H1 (cell line): ENCODE data around the gene SFRP5. TPM values are rescaled to one million over a fixed set of nuclear protein-coding genes. Genes with fewer than 3 reads are reported as not detected.

Experiments used
- PHF8 ChIP-seq: fragments of 200-600 bp; sonication (generic); conservative IDR thresholded peaks from 2 replicates; pipeline ENCODE4 v1.7.1; 2012; ENCODE audit warnings: low read depth, mild to moderate bottlenecking, inconsistent platforms, low read length, moderate library complexity
- POLR2A ChIP-seq, 2 experiments: IDR thresholded peaks; 1 replicate in 1 of 2; 2 replicates in 1 of 2; pipeline ENCODE4 v1.6.1; 2011; ENCODE audit warnings: low read depth in 2 of 2, low read length in 2 of 2, mild to moderate bottlenecking in 2 of 2; ENCODE audit errors: control extremely low read depth in 1 of 2
- TCF12 ChIP-seq: IDR thresholded peaks from 2 replicates; pipeline ENCODE4 v1.6.1; 2011; ENCODE audit warnings: low read depth, mild to moderate bottlenecking, low read length
- polyA plus RNA-seq, 7 experiments: library from polyadenylated mRNA; depleted of rRNA in 3 of 7; stranded (reverse) in 5 of 7; unstranded in 2 of 7; fragments of >200 nt in 5 of 7; fragments of 200-250 nt in 2 of 7; gene quantifications; 1 replicate in 5 of 7; 2 replicates in 1 of 7; 4 replicates in 1 of 7; pipeline versions ENCODE4 v1.2.1 to v1.2.3, GENCODE V29; 2011 to 2013; ENCODE audit warnings: missing spikeins in 2 of 7, mixed read lengths in 2 of 7
- total RNA-seq: library from RNA; stranded (reverse); fragmentation: NEBNext Ultra II Directional; extraction: Animal tissue kit (Norgen Biotek cat#: 25700); gene quantifications from 2 replicates; pipeline ENCODE4 v1.2.1, GENCODE V29; 2021

SFRP5 gene
- total and polyA plus RNA-seq, 2 of the 8 experiments (the other 6 are each of a cell fraction or from before 2014, with no cell fraction given): 3.9 to 5.9 TPM

- TF ChIP-seq POLR2A (IDR thresholded peaks at IDR 0.05; ENCODE audit: control extremely low read depth in 1 of 2, low read depth in 2 of 2, low read length in 2 of 2) (no peak), PHF8 (no peak), TCF12 (no peak)
- TF ChIP-seq, all 59 proteins: peak for 0
These were observed 53.6 kb downstream of the SFRP5 start (continued) for GRCh38 chr10:97718178-97718577.
